ENCODE results near the gene TSPAN4.

The TSPAN4 gene

DNA sequence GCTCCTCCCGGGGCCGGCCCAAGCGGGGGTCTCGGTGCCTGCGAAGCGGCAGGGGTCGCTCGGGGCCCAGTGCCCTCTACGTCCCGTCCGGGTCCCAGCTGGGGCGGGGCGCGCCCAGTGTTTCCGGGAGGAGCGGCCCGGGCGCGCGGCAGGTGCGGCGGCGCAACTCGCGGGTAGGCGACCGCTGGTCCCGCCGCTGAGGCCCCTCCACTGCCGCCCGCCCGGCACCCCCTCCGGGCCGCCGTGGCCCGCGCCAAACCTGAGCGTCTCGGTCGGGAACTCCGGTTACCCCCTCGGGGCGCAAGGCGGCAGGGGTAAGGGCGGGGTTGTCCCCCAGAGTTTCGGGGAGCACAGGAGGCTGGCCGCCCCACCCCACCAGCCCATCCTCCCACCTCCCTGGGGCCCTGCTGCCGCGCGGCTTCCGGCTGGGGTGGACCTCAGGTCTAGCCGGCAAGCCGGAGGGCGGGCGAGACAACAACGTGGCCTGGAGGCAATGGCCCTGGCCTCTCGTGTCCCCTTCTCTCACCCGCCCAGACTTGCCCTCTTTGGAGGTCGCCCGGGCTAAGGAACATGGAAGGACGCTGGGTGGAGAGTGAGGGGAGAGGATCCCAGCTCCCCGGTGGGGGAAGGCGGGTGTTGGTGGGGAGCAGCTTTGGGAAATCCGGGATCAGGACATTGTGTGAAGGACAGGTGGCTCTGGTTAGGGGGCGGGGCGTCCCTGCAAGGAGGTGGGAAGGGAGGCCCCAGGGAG is 15.3 kb upstream of the TSPAN4 start:
- no peak for ATAC-seq
- TF ChIP-seq ZNF70 (CRISPR knock-in tag; IDR thresholded peaks at IDR 0.05) (no peak), OSR1 (CRISPR knock-in tag; IDR thresholded peaks at IDR 0.05) (no peak), RARB (CRISPR knock-in tag; IDR thresholded peaks at IDR 0.05) (no peak), PPARA (CRISPR knock-in tag; IDR thresholded peaks at IDR 0.05; ENCODE audit: borderline replicate concordance) (no peak), ZFP30 (CRISPR knock-in tag; IDR thresholded peaks at IDR 0.05) (no peak), PATZ1 (CRISPR knock-in tag; IDR thresholded peaks at IDR 0.05; ENCODE audit: borderline replicate concordance) (no peak), ARNTL (CRISPR knock-in tag; IDR thresholded peaks at IDR 0.05; ENCODE audit: borderline replicate concordance, low read depth) (no peak), ESRRG (CRISPR knock-in tag; IDR thresholded peaks at IDR 0.05) (no peak), SNAI2 (CRISPR knock-in tag; IDR thresholded peaks at IDR 0.05) (no peak), BACH2 (CRISPR knock-in tag; IDR thresholded peaks at IDR 0.05; ENCODE audit: borderline replicate concordance) (no peak), ZFP3 (CRISPR knock-in tag; IDR thresholded peaks at IDR 0.05) (no peak)
- TF ChIP-seq, protein P1, sequence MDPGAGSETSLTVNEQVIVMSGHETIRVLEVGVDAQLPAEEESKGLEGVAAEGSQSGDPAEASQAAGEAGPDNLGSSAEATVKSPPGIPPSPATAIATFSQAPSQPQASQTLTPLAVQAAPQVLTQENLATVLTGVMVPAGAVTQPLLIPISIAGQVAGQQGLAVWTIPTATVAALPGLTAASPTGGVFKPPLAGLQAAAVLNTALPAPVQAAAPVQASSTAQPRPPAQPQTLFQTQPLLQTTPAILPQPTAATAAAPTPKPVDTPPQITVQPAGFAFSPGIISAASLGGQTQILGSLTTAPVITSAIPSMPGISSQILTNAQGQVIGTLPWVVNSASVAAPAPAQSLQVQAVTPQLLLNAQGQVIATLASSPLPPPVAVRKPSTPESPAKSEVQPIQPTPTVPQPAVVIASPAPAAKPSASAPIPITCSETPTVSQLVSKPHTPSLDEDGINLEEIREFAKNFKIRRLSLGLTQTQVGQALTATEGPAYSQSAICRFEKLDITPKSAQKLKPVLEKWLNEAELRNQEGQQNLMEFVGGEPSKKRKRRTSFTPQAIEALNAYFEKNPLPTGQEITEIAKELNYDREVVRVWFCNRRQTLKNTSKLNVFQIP (CRISPR knock-in tag; IDR thresholded peaks at IDR 0.05; ENCODE audit: borderline replicate concordance, low read depth): no peak
- TF ChIP-seq, protein P2, sequence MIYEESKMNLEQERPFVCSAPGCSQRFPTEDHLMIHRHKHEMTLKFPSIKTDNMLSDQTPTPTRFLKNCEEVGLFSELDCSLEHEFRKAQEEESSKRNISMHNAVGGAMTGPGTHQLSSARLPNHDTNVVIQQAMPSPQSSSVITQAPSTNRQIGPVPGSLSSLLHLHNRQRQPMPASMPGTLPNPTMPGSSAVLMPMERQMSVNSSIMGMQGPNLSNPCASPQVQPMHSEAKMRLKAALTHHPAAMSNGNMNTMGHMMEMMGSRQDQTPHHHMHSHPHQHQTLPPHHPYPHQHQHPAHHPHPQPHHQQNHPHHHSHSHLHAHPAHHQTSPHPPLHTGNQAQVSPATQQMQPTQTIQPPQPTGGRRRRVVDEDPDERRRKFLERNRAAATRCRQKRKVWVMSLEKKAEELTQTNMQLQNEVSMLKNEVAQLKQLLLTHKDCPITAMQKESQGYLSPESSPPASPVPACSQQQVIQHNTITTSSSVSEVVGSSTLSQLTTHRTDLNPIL (CRISPR knock-in tag; IDR thresholded peaks at IDR 0.05; ENCODE audit: low read depth): no peak
- TF ChIP-seq, protein P3, sequence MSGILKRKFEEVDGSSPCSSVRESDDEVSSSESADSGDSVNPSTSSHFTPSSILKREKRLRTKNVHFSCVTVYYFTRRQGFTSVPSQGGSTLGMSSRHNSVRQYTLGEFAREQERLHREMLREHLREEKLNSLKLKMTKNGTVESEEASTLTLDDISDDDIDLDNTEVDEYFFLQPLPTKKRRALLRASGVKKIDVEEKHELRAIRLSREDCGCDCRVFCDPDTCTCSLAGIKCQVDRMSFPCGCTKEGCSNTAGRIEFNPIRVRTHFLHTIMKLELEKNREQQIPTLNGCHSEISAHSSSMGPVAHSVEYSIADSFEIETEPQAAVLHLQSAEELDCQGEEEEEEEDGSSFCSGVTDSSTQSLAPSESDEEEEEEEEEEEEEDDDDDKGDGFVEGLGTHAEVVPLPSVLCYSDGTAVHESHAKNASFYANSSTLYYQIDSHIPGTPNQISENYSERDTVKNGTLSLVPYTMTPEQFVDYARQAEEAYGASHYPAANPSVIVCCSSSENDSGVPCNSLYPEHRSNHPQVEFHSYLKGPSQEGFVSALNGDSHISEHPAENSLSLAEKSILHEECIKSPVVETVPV (CRISPR knock-in tag; IDR thresholded peaks at IDR 0.05): no peak

DNA sequence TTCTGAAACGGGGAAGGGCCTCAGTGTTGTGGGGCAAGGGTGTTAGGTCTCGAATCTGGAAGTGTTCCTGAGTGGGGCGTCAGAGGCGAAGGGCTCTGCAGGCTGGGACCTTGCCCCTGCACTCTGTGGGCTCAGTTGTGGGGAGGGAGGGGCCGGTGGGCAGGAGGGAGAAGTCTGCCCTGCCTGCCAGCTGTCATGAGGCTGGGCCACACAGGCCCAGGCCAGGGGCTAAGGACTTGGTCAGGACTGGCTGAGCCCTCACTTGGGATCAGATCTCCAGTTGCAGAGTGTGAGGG is 14.8 kb upstream of the TSPAN4 start, which contains the start of gene CRACR2B:
Gene CRACR2B, plus strand, starts transcription at position 23 of the 296 bp plus-strand sequence. CDS start 689 bp downstream, outside the sequence.
- TF ChIP-seq, protein P1 (CRISPR knock-in tag; IDR thresholded peaks at IDR 0.05; ENCODE audit: borderline replicate concordance, low read depth): no peak
- TF ChIP-seq BACH2 (CRISPR knock-in tag; IDR thresholded peaks at IDR 0.05; ENCODE audit: borderline replicate concordance) (no peak), ISL1 (CRISPR knock-in tag; IDR thresholded peaks at IDR 0.05) (no peak)
- ATAC-seq: no peak

GRCh38 chr11:828506-829175 is 14.0 kb upstream of the TSPAN4 start:
- no peak for TF ChIP-seq ARNTL (CRISPR knock-in tag; IDR thresholded peaks at IDR 0.05; ENCODE audit: borderline replicate concordance, low read depth)
- TF ChIP-seq RARB (CRISPR knock-in tag; IDR thresholded peaks at IDR 0.05): no peak
- no peak for TF ChIP-seq ZNF565 (CRISPR knock-in tag; conservative IDR thresholded peaks at IDR 0.05; ENCODE audit: low read depth)
- no peak for TF ChIP-seq PPARA (CRISPR knock-in tag; IDR thresholded peaks at IDR 0.05; ENCODE audit: borderline replicate concordance)
- TF ChIP-seq, protein P2 (CRISPR knock-in tag; IDR thresholded peaks at IDR 0.05; ENCODE audit: low read depth): no peak
- no peak for TF ChIP-seq SNAI2 (CRISPR knock-in tag; IDR thresholded peaks at IDR 0.05)
- no peak for TF ChIP-seq ZNF70 (CRISPR knock-in tag; IDR thresholded peaks at IDR 0.05)
- ATAC-seq: no peak
